HepG2 (cell line): ENCODE data around the gene ATXN7L3. TPM values are rescaled to one million over a fixed set of nuclear protein-coding genes. Genes with fewer than 3 reads are reported as not detected.

Experiments used
- AKAP8 ChIP-seq: sonication (generic); formaldehyde crosslinking; IDR thresholded peaks from 2 replicates; pipeline ENCODE4 v1.5.1; 2020; ENCODE audit warnings: mild to moderate bottlenecking, missing genetic modification reagents
- DBP ChIP-seq: sonication (generic); formaldehyde crosslinking; IDR thresholded peaks from 2 replicates; pipeline ENCODE4 v1.4.0; 2020; ENCODE audit warnings: missing genetic modification reagents; ENCODE audit errors: not compliant biosample characterization
- EZH2 ChIP-seq: conservative IDR thresholded peaks from 2 replicates; pipeline ENCODE4 v1.6.1; 2012; ENCODE audit warnings: mild to moderate bottlenecking, low read depth, low read length, moderate library complexity
- HMG20A ChIP-seq: IDR thresholded peaks from 2 replicates; pipeline ENCODE4 v1.6.1; 2016; ENCODE audit warnings: borderline replicate concordance
- IKZF1 ChIP-seq: fragments of 450-650 bp; IDR thresholded peaks from 2 replicates; pipeline ENCODE4 v1.7.1; 2016
- KLF6 ChIP-seq: IDR thresholded peaks from 2 replicates; pipeline ENCODE4 v1.8.0; 2016; ENCODE audit warnings: missing biosample characterization, missing genetic modification reagents
- NFE2L2 ChIP-seq: fragments of 150-350 bp; IDR thresholded peaks from 2 replicates; pipeline ENCODE4 v1.6.1; 2014; ENCODE audit warnings: low read length
- NR2F1 ChIP-seq, 2 experiments: fragments of 450-650 bp in 1 of 2; formaldehyde crosslinking in 1 of 2; IDR thresholded peaks; 2 replicates each; pipeline versions ENCODE4 v1.5.0 to v1.6.1; 2016 to 2020; ENCODE audit warnings: mild to moderate bottlenecking in 1 of 2, missing compliant biosample characterization in 1 of 2, missing genetic modification reagents in 1 of 2, moderate library complexity in 1 of 2
- NR2F6 ChIP-seq, 2 experiments: IDR thresholded peaks; 2 replicates each; pipeline ENCODE4 v1.6.1; 2016; ENCODE audit warnings: antibody characterized with exemption in 1 of 2, mild to moderate bottlenecking in 1 of 2
- POGK ChIP-seq: sonication (generic); formaldehyde crosslinking; conservative IDR thresholded peaks from 2 replicates; pipeline ENCODE4 v1.8.0; 2022; ENCODE audit warnings: mild to moderate bottlenecking, moderate library complexity, missing genetic modification reagents
- SALL1 ChIP-seq: sonication (generic); formaldehyde crosslinking; IDR thresholded peaks from 2 replicates; pipeline ENCODE4 v1.8.0; 2022; ENCODE audit warnings: mild to moderate bottlenecking, missing genetic modification reagents
- SP140L ChIP-seq: sonication (generic); formaldehyde crosslinking; IDR thresholded peaks from 2 replicates; pipeline ENCODE4 v1.4.0; 2020; ENCODE audit warnings: missing genetic modification reagents, borderline replicate concordance
- SRY ChIP-seq: sonication (generic); formaldehyde crosslinking; IDR thresholded peaks from 2 replicates; pipeline ENCODE4 v1.8.0; 2022; ENCODE audit warnings: mild to moderate bottlenecking, missing genetic modification reagents
- ZNF121 ChIP-seq: sonication (generic); formaldehyde crosslinking; IDR thresholded peaks from 2 replicates; pipeline ENCODE4 v1.5.0; 2020; ENCODE audit warnings: mild to moderate bottlenecking, missing genetic modification reagents
- ZNF3 ChIP-seq: IDR thresholded peaks from 2 replicates; pipeline ENCODE4 v1.7.0; 2017; ENCODE audit warnings: inconsistent platforms
- ZNF468 ChIP-seq: sonication (generic); formaldehyde crosslinking; IDR thresholded peaks from 2 replicates; pipeline ENCODE4 v1.8.0; 2022; ENCODE audit warnings: mild to moderate bottlenecking, moderate library complexity, missing genetic modification reagents
- ZNF777 ChIP-seq: sonication (generic); formaldehyde crosslinking; IDR thresholded peaks from 2 replicates; pipeline ENCODE4 v1.4.0; 2020; ENCODE audit warnings: missing genetic modification reagents
- ZNF782 ChIP-seq: sonication (generic); formaldehyde crosslinking; IDR thresholded peaks from 2 replicates; pipeline ENCODE4 v1.4.0; 2020; ENCODE audit warnings: missing genetic modification reagents, mild to moderate bottlenecking, borderline replicate concordance
- ZNF784 ChIP-seq: sonication (generic); formaldehyde crosslinking; IDR thresholded peaks from 2 replicates; pipeline ENCODE4 v1.5.1; 2020; ENCODE audit warnings: missing genetic modification reagents, mild to moderate bottlenecking, borderline replicate concordance
- ZNF841 ChIP-seq: sonication (generic); formaldehyde crosslinking; IDR thresholded peaks from 2 replicates; pipeline ENCODE4 v1.8.1; 2023; ENCODE audit warnings: missing genetic modification reagents, borderline replicate concordance
- polyA plus RNA-seq, 8 experiments: library from polyadenylated mRNA; depleted of rRNA in 3 of 8; stranded (reverse) in 7 of 8; unstranded in 1 of 8; fragments of >200 nt; fragmentation: Illumina TruSeq in 4 of 8; extraction: Trizol in 4 of 8; gene quantifications; 2 replicates each; pipeline versions ENCODE4 v1.2.1 to v1.2.3, GENCODE V29; 2011 to 2016; ENCODE audit warnings: low read depth in 4 of 8, missing spikeins in 1 of 8, mixed read lengths in 1 of 8; ENCODE audit not compliant: insufficient read depth in 1 of 8
- total RNA-seq, 5 experiments: library from RNA; depleted of rRNA; stranded (reverse); fragments of >200 nt; fragmentation: Illumina TruSeq; extraction: Trizol; gene quantifications; 2 replicates each; pipeline ENCODE4 v1.2.3, GENCODE V29; 2016; ENCODE audit warnings: low read depth in 1 of 5
- TF ChIP-seq, protein P1 (sequence below): sonication (generic); formaldehyde crosslinking; IDR thresholded peaks from 2 replicates; pipeline ENCODE4 v1.4.0; 2020; ENCODE audit warnings: mild to moderate bottlenecking, missing genetic modification reagents
- TF ChIP-seq, protein P2 (sequence below): sonication (generic); formaldehyde crosslinking; IDR thresholded peaks from 2 replicates; pipeline ENCODE4 v1.4.0; 2020; ENCODE audit warnings: missing genetic modification reagents, borderline replicate concordance

ATXN7L3 gene
- total and polyA plus RNA-seq, 2 of the 13 experiments (the other 11 are each of a cell fraction or from before 2014, with no cell fraction given): 44.5 to 59.1 TPM

DNA sequence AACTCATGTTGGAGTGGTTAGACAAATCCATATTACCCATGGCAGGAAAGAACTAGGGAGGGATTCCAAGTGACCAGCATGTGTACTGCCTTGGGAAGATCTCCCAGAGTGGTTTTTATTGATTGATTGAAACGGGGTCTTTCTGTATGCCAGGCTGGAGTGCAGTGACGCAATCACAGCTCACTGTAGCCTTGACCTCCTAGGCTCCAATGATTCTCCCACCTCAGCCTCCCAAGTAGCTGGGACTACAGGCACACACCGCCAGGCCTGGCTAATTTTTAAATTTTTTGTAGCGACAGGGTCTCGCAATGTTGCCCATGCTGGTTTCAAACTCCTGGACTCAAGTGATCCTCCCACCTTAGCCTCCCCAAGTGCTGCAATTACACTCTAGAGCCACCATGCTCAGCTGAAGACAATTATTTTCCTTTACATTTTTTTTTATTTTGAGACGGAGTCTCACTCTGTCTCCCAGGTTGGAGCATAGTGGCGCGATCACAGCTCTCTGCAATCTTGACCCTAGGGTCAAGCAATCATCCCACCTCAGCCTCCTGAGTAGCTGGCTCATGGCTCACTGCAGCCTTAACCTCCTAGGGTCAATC is 15.4 kb downstream of the ATXN7L3 start (continued):
- TF ChIP-seq, protein P1, sequence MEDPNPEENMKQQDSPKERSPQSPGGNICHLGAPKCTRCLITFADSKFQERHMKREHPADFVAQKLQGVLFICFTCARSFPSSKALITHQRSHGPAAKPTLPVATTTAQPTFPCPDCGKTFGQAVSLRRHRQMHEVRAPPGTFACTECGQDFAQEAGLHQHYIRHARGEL (CRISPR knock-in tag): no peak
- 0 out of 2 replicates have a peak, but pooled peaks have one; percentile 25 for TF ChIP-seq SALL1 (CRISPR knock-in tag)
- 0 out of 2 replicates have a peak, but pooled peaks have one; percentile 22 for TF ChIP-seq KLF6 (CRISPR knock-in tag)
- no peak for TF ChIP-seq ZNF782 (CRISPR knock-in tag)
- no peak for TF ChIP-seq ZNF468 (CRISPR knock-in tag)
- TF ChIP-seq ZNF777 (CRISPR knock-in tag): 0 out of 2 replicates have a peak, but pooled peaks have one; percentile 18
- no peak for TF ChIP-seq ZNF784 (CRISPR knock-in tag)
- peak; percentile 72 for TF ChIP-seq NR2F6 (IDR thresholded peaks at IDR 0.05)
- TF ChIP-seq NR2F6 (CRISPR knock-in tag; IDR thresholded peaks at IDR 0.05): peak; percentile 87
- no peak for TF ChIP-seq DBP
- TF ChIP-seq, protein P2, sequence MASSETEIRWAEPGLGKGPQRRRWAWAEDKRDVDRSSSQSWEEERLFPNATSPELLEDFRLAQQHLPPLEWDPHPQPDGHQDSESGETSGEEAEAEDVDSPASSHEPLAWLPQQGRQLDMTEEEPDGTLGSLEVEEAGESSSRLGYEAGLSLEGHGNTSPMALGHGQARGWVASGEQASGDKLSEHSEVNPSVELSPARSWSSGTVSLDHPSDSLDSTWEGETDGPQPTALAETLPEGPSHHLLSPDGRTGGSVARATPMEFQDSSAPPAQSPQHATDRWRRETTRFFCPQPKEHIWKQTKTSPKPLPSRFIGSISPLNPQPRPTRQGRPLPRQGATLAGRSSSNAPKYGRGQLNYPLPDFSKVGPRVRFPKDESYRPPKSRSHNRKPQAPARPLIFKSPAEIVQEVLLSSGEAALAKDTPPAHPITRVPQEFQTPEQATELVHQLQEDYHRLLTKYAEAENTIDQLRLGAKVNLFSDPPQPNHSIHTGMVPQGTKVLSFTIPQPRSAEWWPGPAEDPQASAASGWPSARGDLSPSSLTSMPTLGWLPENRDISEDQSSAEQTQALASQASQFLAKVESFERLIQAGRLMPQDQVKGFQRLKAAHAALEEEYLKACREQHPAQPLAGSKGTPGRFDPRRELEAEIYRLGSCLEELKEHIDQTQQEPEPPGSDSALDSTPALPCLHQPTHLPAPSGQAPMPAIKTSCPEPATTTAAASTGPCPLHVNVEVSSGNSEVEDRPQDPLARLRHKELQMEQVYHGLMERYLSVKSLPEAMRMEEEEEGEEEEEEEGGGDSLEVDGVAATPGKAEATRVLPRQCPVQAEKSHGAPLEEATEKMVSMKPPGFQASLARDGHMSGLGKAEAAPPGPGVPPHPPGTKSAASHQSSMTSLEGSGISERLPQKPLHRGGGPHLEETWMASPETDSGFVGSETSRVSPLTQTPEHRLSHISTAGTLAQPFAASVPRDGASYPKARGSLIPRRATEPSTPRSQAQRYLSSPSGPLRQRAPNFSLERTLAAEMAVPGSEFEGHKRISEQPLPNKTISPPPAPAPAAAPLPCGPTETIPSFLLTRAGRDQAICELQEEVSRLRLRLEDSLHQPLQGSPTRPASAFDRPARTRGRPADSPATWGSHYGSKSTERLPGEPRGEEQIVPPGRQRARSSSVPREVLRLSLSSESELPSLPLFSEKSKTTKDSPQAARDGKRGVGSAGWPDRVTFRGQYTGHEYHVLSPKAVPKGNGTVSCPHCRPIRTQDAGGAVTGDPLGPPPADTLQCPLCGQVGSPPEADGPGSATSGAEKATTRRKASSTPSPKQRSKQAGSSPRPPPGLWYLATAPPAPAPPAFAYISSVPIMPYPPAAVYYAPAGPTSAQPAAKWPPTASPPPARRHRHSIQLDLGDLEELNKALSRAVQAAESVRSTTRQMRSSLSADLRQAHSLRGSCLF (CRISPR knock-in tag): no peak
- TF ChIP-seq IKZF1: no peak
- TF ChIP-seq ZNF121 (CRISPR knock-in tag): peak; percentile 32; the same call in 1 of the 2 replicates
- no peak for TF ChIP-seq ZNF841 (CRISPR knock-in tag)
- no peak for TF ChIP-seq EZH2
- TF ChIP-seq HMG20A (CRISPR knock-in tag): peak; percentile 47; the same call in 1 of the 2 replicates
- TF ChIP-seq SP140L (CRISPR knock-in tag): no peak
- TF ChIP-seq ZNF3 (CRISPR knock-in tag): peak; percentile 65; the same call in 1 of the 2 replicates
- TF ChIP-seq NFE2L2: no peak
- no peak for TF ChIP-seq POGK (CRISPR knock-in tag)
- no peak for TF ChIP-seq SRY (CRISPR knock-in tag)
- TF ChIP-seq AKAP8 (CRISPR knock-in tag): no peak
- TF ChIP-seq NR2F1 (CRISPR knock-in tag; IDR thresholded peaks at IDR 0.05): peak; percentile 35 to 74; a peak in 3 of 4 replicates
